Body of pancreas (tissue), 4 donors: ENCODE results near the gene LAMA2.

Experiments
- POLR2A ChIP-seq, 3 donors: fragments of 450-650 bp; IDR thresholded peaks; one replicate each; pipeline ENCODE4 v1.6.1; 2016; ENCODE audit warnings: antibody characterized with exemption in 3 of 3, mild to moderate bottlenecking in 2 of 3
- TF ChIP-seq, protein P1 (sequence below), 7 experiments: fragments of 450-650 bp in 4 of 7; fragments of 200-600 bp in 3 of 7; sonication (generic) in 3 of 7; IDR thresholded peaks; one replicate each; pipeline ENCODE4 v1.5.1; 2016 to 2019; ENCODE audit warnings: antibody characterized with exemption in 7 of 7

DNA sequence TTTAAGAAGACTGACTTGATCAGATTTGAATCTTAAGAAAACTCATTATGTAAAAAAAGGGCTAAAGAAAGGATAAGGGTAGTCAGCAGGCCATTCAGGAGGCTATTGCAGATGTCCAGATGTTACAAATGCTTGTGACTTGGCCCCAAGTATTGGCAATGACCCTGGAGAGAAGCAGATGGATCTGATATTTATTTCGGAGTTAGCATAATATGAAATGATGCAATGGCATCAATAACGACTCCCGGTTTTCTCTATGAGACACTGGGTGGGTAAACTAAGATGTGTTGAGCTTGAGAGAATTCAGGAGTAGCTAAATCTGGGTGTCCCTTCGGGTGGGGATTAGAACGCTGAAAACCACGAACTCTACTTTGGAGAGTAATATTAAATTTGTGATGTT, 149.7 kb downstream of the LAMA2 start:
- TF ChIP-seq, protein P1, sequence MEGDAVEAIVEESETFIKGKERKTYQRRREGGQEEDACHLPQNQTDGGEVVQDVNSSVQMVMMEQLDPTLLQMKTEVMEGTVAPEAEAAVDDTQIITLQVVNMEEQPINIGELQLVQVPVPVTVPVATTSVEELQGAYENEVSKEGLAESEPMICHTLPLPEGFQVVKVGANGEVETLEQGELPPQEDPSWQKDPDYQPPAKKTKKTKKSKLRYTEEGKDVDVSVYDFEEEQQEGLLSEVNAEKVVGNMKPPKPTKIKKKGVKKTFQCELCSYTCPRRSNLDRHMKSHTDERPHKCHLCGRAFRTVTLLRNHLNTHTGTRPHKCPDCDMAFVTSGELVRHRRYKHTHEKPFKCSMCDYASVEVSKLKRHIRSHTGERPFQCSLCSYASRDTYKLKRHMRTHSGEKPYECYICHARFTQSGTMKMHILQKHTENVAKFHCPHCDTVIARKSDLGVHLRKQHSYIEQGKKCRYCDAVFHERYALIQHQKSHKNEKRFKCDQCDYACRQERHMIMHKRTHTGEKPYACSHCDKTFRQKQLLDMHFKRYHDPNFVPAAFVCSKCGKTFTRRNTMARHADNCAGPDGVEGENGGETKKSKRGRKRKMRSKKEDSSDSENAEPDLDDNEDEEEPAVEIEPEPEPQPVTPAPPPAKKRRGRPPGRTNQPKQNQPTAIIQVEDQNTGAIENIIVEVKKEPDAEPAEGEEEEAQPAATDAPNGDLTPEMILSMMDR (IDR thresholded peaks at IDR 0.05) = no peak
- no peak for TF ChIP-seq POLR2A (IDR thresholded peaks at IDR 0.05)
